Activated naive CD4-positive, alpha-beta T cell treated with anti-CD3 and anti-CD28 coated beads, Interleukin-2, amount 10 ng/mL, durations not matched to agents 7 days and 5 days (primary cell): Measurements from ENCODE around the gene RAB1A.

Source experiments
- CTCF ChIA-PET: fragments of 350-600 bp; sonication (Branson Sonifier 250); formaldehyde crosslinking; loops from one replicate; lab custom pipeline; 2021; ENCODE audit warnings: antibody characterized with exemption; lab: Charles Lee
- DNase-seq: peaks from one replicate; pipeline ENCODE4 v3.0.0-alpha.2; 2020
- H3K27ac Mint-ChIP-seq: one replicate; pipeline ENCODE4 v1.8.0; 2021; ENCODE audit warnings: mild to moderate bottlenecking, moderate library complexity, mixed read lengths
- H3K27me3 Mint-ChIP-seq: one replicate; pipeline ENCODE4 v1.8.0; 2021; ENCODE audit warnings: mild to moderate bottlenecking, mixed read lengths
- H3K36me3 Mint-ChIP-seq: one replicate; pipeline ENCODE4 v1.8.0; 2021; ENCODE audit warnings: mixed read lengths
- H3K4me1 Mint-ChIP-seq: one replicate; pipeline ENCODE4 v1.8.0; 2021; ENCODE audit warnings: mixed read lengths
- H3K4me3 Mint-ChIP-seq: one replicate; pipeline ENCODE4 v1.8.0; 2021; ENCODE audit warnings: mild to moderate bottlenecking, moderate library complexity, mixed read lengths
- H3K9me3 Mint-ChIP-seq: one replicate; pipeline ENCODE4 v1.8.0; 2021; ENCODE audit warnings: mixed read lengths

RAB1A gene

GRCh38 chr2:65071499-65072180 lies 58.3 kb downstream of the RAB1A start:
- Mint-ChIP-seq H3K4me3 (no peak overlapping the region), H3K36me3 (peaks cover 17% of the 10 kb centered on the region), H3K9me3 (no peaks in the 10 kb centered on the region), H3K27ac (no peak overlapping the region), H3K4me1 (peaks cover 23% of the 10 kb centered on the region), H3K27me3 (no peaks in the 10 kb centered on the region)
- DNase-seq, result no peak
- CTCF ChIA-PET, result interaction anchor here (1.3 to 1.8 kb wide), 3 partner anchors 12 to 116 kb away, joined by 5 to 7 read pairs (median 5); no protein-coding TSS in a partner anchor

GRCh38 chr2:65070856-65071255 lies 59.0 kb downstream of the RAB1A start:
- no peaks in the 10 kb centered on the region for H3K27me3 Mint-ChIP-seq
- H3K36me3 Mint-ChIP-seq, result peaks cover 16% of the 10 kb centered on the region
- DNase-seq, result no peak
- peaks cover 23% of the 10 kb centered on the region for H3K4me1 Mint-ChIP-seq
- peak overlapping the region; percentile 75 for H3K27ac Mint-ChIP-seq
- CTCF ChIA-PET, result interaction anchor here (0.8 to 1.3 kb wide), 2 partner anchors 13 to 116 kb away, joined by 3 to 5 read pairs; no protein-coding TSS in a partner anchor
- no peaks in the 10 kb centered on the region for H3K9me3 Mint-ChIP-seq
- H3K4me3 Mint-ChIP-seq, result no peak overlapping the region

GRCh38 chr2:65070172-65070830 lies 59.6 kb downstream of the RAB1A start:
- peaks cover 16% of the 10 kb centered on the region for H3K36me3 Mint-ChIP-seq
- peaks cover 26% of the 10 kb centered on the region for H3K4me1 Mint-ChIP-seq
- H3K27me3 Mint-ChIP-seq, result no peaks in the 10 kb centered on the region
- CTCF ChIA-PET, result interaction anchor here (0.8 to 1.3 kb wide), 2 partner anchors 13 to 117 kb away, joined by 3 to 5 read pairs; no protein-coding TSS in a partner anchor
- DNase-seq, result no peak
- H3K4me3 Mint-ChIP-seq, result no peak overlapping the region
- peak overlapping the region; percentile 75 for H3K27ac Mint-ChIP-seq
- H3K9me3 Mint-ChIP-seq, result no peaks in the 10 kb centered on the region

GRCh38 chr2:65069439-65069824 lies 60.5 kb downstream of the RAB1A start:
- CTCF ChIA-PET, result interaction anchor here (2.0 kb wide), 1 partner anchor 102 kb away, joined by 4 read pairs; no protein-coding TSS in a partner anchor
- peaks cover 16% of the 10 kb centered on the region for H3K36me3 Mint-ChIP-seq
- no peaks in the 10 kb centered on the region for H3K9me3 Mint-ChIP-seq
- no peak for DNase-seq
- no peaks in the 10 kb centered on the region for H3K27me3 Mint-ChIP-seq
- H3K4me3 Mint-ChIP-seq, result no peak overlapping the region
- no peak overlapping the region for H3K27ac Mint-ChIP-seq
- peaks cover 35% of the 10 kb centered on the region for H3K4me1 Mint-ChIP-seq

- H3K27ac Mint-ChIP-seq, result peak overlapping the region; percentile 29
- H3K36me3 Mint-ChIP-seq, result peaks cover 8% of the 10 kb centered on the region
- no peaks in the 10 kb centered on the region for H3K9me3 Mint-ChIP-seq
- H3K4me1 Mint-ChIP-seq, result peaks cover 43% of the 10 kb centered on the region
- no peak for DNase-seq
- no peak overlapping the region for H3K4me3 Mint-ChIP-seq
- CTCF ChIA-PET, result interaction anchor here (1.0 to 2.0 kb wide), 7 partner anchors 18 to 119 kb away, joined by 3 to 10 read pairs (median 4); partner anchors contain the start of gene RAB1A
- no peaks in the 10 kb centered on the region for H3K27me3 Mint-ChIP-seq
Observed at GRCh38 chr2:65067806-65068553, 61.9 kb downstream of the RAB1A start.

- Mint-ChIP-seq H3K27me3 (no peaks in the 10 kb centered on the region), H3K36me3 (peaks cover under 1% of the 10 kb centered on the region), H3K9me3 (no peaks in the 10 kb centered on the region), H3K4me3 (no peak overlapping the region), H3K27ac (no peak overlapping the region), H3K4me1 (peaks cover 38% of the 10 kb centered on the region)
- peak; percentile 69 for DNase-seq
- CTCF ChIA-PET, result interaction anchor here (0.6 to 4.0 kb wide), 31 partner anchors 8 to 509 kb away, joined by 3 to 55 read pairs (median 4); partner anchors contain the start of genes ACTR2, CEP68 and RAB1A
Observed at GRCh38 chr2:65064728-65065552, 65.0 kb downstream of the RAB1A start.

GRCh38 chr2:65062843-65063825 lies 66.8 kb downstream of the RAB1A start:
- CTCF ChIA-PET, result interaction anchor here (0.5 to 4.0 kb wide), 8 partner anchors 11 to 217 kb away, joined by 3 to 55 read pairs (median 8); partner anchors contain the start of gene RAB1A
- peaks cover 2% of the 10 kb centered on the region for H3K36me3 Mint-ChIP-seq
- no peaks in the 10 kb centered on the region for H3K9me3 Mint-ChIP-seq
- peaks cover 43% of the 10 kb centered on the region for H3K4me1 Mint-ChIP-seq
- H3K4me3 Mint-ChIP-seq, result no peak overlapping the region
- no peaks in the 10 kb centered on the region for H3K27me3 Mint-ChIP-seq
- H3K27ac Mint-ChIP-seq, result no peak overlapping the region
- no peak for DNase-seq

- CTCF ChIA-PET, result interaction anchor here (0.6 to 1.5 kb wide), 4 partner anchors 23 to 125 kb away, joined by 3 to 5 read pairs (median 3); no protein-coding TSS in a partner anchor
- Mint-ChIP-seq H3K4me3 (no peak overlapping the region), H3K4me1 (peaks cover 44% of the 10 kb centered on the region), H3K27ac (no peak overlapping the region), H3K27me3 (no peaks in the 10 kb centered on the region), H3K9me3 (no peaks in the 10 kb centered on the region), H3K36me3 (peaks cover 2% of the 10 kb centered on the region)
- DNase-seq, result no peak
Observed at GRCh38 chr2:65061910-65062339, 68.0 kb downstream of the RAB1A start.

- Mint-ChIP-seq H3K4me1 (peaks cover 45% of the 10 kb centered on the region), H3K27me3 (no peaks in the 10 kb centered on the region), H3K9me3 (no peaks in the 10 kb centered on the region), H3K4me3 (no peak overlapping the region), H3K27ac (no peak overlapping the region), H3K36me3 (peaks cover 2% of the 10 kb centered on the region)
- CTCF ChIA-PET, result interaction anchor here (1.5 kb wide), 2 partner anchors 110 to 126 kb away, joined by 3 read pairs; no protein-coding TSS in a partner anchor
- no peak for DNase-seq
Observed at GRCh38 chr2:65061146-65061909, 68.6 kb downstream of the RAB1A start.

GRCh38 chr2:65059071-65059470 lies 70.8 kb downstream of the RAB1A start:
- Mint-ChIP-seq H3K4me3 (no peak overlapping the region), H3K27me3 (no peaks in the 10 kb centered on the region), H3K36me3 (peaks cover 2% of the 10 kb centered on the region), H3K4me1 (peaks cover 47% of the 10 kb centered on the region), H3K9me3 (no peaks in the 10 kb centered on the region), H3K27ac (no peak overlapping the region)
- CTCF ChIA-PET, result interaction anchor here (0.7 to 1.6 kb wide), 3 partner anchors 110 to 130 kb away, joined by 3 to 5 read pairs (median 3); no protein-coding TSS in a partner anchor
- no peak for DNase-seq

GRCh38 chr2:65057391-65058052 lies 72.4 kb downstream of the RAB1A start:
- H3K4me1 Mint-ChIP-seq, result peaks cover 59% of the 10 kb centered on the region
- DNase-seq, result peak; percentile 70
- peak overlapping the region; percentile 87 for H3K27ac Mint-ChIP-seq
- H3K9me3 Mint-ChIP-seq, result no peaks in the 10 kb centered on the region
- H3K4me3 Mint-ChIP-seq, result peak overlapping the region; percentile 77
- CTCF ChIA-PET, result interaction anchor here (0.6 to 1.2 kb wide), 4 partner anchors 13 to 516 kb away, joined by 3 to 4 read pairs (median 3); no protein-coding TSS in a partner anchor
- no peaks in the 10 kb centered on the region for H3K27me3 Mint-ChIP-seq
- peaks cover 3% of the 10 kb centered on the region for H3K36me3 Mint-ChIP-seq
